Measurements from ENCODE around the gene LMAN2.
A peak's percentile ranks its signal among the peaks of the same experiment; 100 is the strongest.

GRCh38 chr5:177370488-177371119 lies 19.1 kb upstream of the LMAN2 start:
- TF ChIP-seq POLR2A (IDR thresholded peaks at IDR 0.05): no peak
- TF ChIP-seq, protein P1, sequence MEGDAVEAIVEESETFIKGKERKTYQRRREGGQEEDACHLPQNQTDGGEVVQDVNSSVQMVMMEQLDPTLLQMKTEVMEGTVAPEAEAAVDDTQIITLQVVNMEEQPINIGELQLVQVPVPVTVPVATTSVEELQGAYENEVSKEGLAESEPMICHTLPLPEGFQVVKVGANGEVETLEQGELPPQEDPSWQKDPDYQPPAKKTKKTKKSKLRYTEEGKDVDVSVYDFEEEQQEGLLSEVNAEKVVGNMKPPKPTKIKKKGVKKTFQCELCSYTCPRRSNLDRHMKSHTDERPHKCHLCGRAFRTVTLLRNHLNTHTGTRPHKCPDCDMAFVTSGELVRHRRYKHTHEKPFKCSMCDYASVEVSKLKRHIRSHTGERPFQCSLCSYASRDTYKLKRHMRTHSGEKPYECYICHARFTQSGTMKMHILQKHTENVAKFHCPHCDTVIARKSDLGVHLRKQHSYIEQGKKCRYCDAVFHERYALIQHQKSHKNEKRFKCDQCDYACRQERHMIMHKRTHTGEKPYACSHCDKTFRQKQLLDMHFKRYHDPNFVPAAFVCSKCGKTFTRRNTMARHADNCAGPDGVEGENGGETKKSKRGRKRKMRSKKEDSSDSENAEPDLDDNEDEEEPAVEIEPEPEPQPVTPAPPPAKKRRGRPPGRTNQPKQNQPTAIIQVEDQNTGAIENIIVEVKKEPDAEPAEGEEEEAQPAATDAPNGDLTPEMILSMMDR (IDR thresholded peaks at IDR 0.05): peak in 4 of 6 experiments; percentile 41 to 63 (median 48)
